Measurements from ENCODE around the gene NLRP1. TPM values are rescaled to one million over a fixed set of nuclear protein-coding genes. Genes with fewer than 3 reads are reported as not detected.

NLRP1 gene
- polyA plus RNA-seq, 3 donors, result 13.2 to 388 (median 17.3) TPM

DNA sequence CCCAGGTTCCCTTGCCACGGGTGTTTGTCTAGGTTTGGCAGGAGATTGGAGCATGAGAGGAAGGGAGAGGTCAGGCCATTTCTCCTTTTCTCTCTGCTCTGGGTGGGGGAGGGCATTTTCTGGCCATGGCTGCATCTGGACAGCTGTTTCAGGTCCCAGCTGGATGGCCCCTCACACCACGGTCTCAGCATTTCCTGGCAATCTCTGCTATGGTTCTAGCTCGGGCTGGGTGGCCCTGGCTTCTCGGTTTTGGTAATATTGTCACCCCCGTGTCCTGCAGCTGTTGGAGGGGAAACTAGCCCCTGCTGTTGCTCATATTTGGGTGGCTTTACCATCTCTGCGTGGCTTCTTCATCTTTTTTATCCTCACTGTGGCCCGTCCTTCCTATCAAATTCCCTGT is 11.5 kb upstream of the NLRP1 start:
- H3K27me3 Mint-ChIP-seq (ENCODE audit: low read depth in 3 of 3), result peaks cover 23 to 51% (median 34%) of the 10 kb centered on the region in 3 donors
- peaks cover 12 to 37% of the 10 kb centered on the region in 2 donors for H3K27me3 ChIP-seq (ENCODE audit: control insufficient read depth in 2 of 2, insufficient read depth in 2 of 2, low read length in 2 of 2)
- no peaks in the 10 kb centered on the region for H3K79me2 ChIP-seq (ENCODE audit: insufficient read depth, low read length)
- H3K9me3 Mint-ChIP-seq, result peaks cover 0 to 3% (median 0%) of the 10 kb centered on the region in 7 donors
- no peak overlapping the region for H3K27ac Mint-ChIP-seq
- no peak for DNase-seq
- no peak overlapping the region for H2AFZ ChIP-seq (ENCODE audit: insufficient read depth, low read depth, low read length, poor library complexity, severe bottlenecking)
- intact Hi-C loops (cut with micrococcal nuclease), result no loop called here
- no peak overlapping the region for H3K4me3 ChIP-seq (replicated peaks in 1 of 3; ENCODE audit: low read depth in 2 of 3, low read length in 3 of 3)
- H3K4me1 ChIP-seq (ENCODE audit: control insufficient read depth in 1 of 2, insufficient read depth in 2 of 2, low read length in 2 of 2), result no peaks in the 10 kb centered on the region
- H3K9ac ChIP-seq (ENCODE audit: insufficient read depth, low read length, poor library complexity, severe bottlenecking), result no peak overlapping the region
- H3K36me3 Mint-ChIP-seq, result no peaks in the 10 kb centered on the region
- no peak overlapping the region for H3K27ac ChIP-seq (ENCODE audit: low read depth in 1 of 2, low read length in 2 of 2)
- TF ChIP-seq, protein P1, sequence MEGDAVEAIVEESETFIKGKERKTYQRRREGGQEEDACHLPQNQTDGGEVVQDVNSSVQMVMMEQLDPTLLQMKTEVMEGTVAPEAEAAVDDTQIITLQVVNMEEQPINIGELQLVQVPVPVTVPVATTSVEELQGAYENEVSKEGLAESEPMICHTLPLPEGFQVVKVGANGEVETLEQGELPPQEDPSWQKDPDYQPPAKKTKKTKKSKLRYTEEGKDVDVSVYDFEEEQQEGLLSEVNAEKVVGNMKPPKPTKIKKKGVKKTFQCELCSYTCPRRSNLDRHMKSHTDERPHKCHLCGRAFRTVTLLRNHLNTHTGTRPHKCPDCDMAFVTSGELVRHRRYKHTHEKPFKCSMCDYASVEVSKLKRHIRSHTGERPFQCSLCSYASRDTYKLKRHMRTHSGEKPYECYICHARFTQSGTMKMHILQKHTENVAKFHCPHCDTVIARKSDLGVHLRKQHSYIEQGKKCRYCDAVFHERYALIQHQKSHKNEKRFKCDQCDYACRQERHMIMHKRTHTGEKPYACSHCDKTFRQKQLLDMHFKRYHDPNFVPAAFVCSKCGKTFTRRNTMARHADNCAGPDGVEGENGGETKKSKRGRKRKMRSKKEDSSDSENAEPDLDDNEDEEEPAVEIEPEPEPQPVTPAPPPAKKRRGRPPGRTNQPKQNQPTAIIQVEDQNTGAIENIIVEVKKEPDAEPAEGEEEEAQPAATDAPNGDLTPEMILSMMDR (IDR thresholded peaks at IDR 0.05), result no peak
- H3K4me2 ChIP-seq (replicated peaks; ENCODE audit: extremely low read depth, low read length, poor library complexity, severe bottlenecking), result no peak overlapping the region
- no peaks in the 10 kb centered on the region for H4K20me1 ChIP-seq (ENCODE audit: insufficient read depth, low read length)
- no peaks in the 10 kb centered on the region for H3K9me3 ChIP-seq (replicated peaks in 1 of 2; ENCODE audit: control insufficient read depth in 1 of 2, insufficient read depth in 1 of 2, low read length in 2 of 2)
- H3K4me1 Mint-ChIP-seq, result peaks cover 6% of the 10 kb centered on the region
- H3K4me3 Mint-ChIP-seq, result no peak overlapping the region
- 58% methylated on average over 4 of the region's 7 CpGs for WGBS (ENCODE audit: insufficient coverage)
- H3K36me3 ChIP-seq (replicated peaks in 1 of 2; ENCODE audit: control insufficient read depth in 1 of 2, insufficient read depth in 2 of 2, low read length in 2 of 2), result no peaks in the 10 kb centered on the region

DNA sequence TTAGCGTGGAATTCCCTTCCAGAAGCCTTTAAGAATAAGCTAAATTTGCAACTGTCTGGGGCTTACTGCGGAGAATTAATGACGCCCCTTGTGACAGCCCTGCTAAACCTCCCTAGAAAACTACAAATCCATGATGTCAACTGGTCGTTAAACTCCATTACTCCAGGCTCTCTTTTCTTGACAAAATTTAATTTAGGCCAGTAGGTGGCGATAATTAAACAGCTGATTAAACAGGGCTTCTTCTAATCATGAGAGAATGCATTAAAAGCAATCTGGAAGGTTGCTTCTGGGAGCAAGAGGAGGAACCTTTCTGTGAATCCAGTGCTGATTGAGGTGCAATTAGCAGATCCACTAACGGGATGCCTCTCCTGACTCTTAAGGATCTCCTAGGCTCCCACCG is 8.1 kb upstream of the NLRP1 start:
- 30% methylated on average over 3 of the region's 7 CpGs for WGBS (ENCODE audit: insufficient coverage)

More for the DNA sequence above, 8.1 kb upstream of the NLRP1 start:
- Histone ChIP-seq H3K4me1 (ENCODE audit: control insufficient read depth in 1 of 2, insufficient read depth in 2 of 2, low read length in 2 of 2) (peaks cover 0 to under 1% of the 10 kb centered on the region in 2 donors), H3K4me3 (replicated peaks in 1 of 3; ENCODE audit: low read depth in 2 of 3, low read length in 3 of 3) (no peak overlapping the region), H3K9ac (ENCODE audit: insufficient read depth, low read length, poor library complexity, severe bottlenecking) (no peak overlapping the region), H3K27me3 (ENCODE audit: control insufficient read depth in 2 of 2, insufficient read depth in 2 of 2, low read length in 2 of 2) (peaks cover 5 to 25% of the 10 kb centered on the region in 2 donors), H3K9me3 (replicated peaks in 1 of 2; ENCODE audit: control insufficient read depth in 1 of 2, insufficient read depth in 1 of 2, low read length in 2 of 2) (no peaks in the 10 kb centered on the region), H3K27ac (ENCODE audit: low read depth in 1 of 2, low read length in 2 of 2) (no peak overlapping the region), H3K36me3 (replicated peaks in 1 of 2; ENCODE audit: control insufficient read depth in 1 of 2, insufficient read depth in 2 of 2, low read length in 2 of 2) (no peaks in the 10 kb centered on the region), H2AFZ (ENCODE audit: insufficient read depth, low read depth, low read length, poor library complexity, severe bottlenecking) (no peak overlapping the region), H4K20me1 (ENCODE audit: insufficient read depth, low read length) (no peaks in the 10 kb centered on the region), H3K4me2 (replicated peaks; ENCODE audit: extremely low read depth, low read length, poor library complexity, severe bottlenecking) (no peak overlapping the region), H3K79me2 (ENCODE audit: insufficient read depth, low read length) (no peaks in the 10 kb centered on the region)
- intact Hi-C loops (cut with micrococcal nuclease), result loop anchor here (1.0 to 2.0 kb wide), 2 partner anchors 114 to 115 kb away; no protein-coding TSS in a partner anchor
- H3K27me3 Mint-ChIP-seq (ENCODE audit: low read depth in 3 of 3), result peaks cover 20 to 52% (median 29%) of the 10 kb centered on the region in 3 donors
- no peak overlapping the region for H3K4me3 Mint-ChIP-seq
- peaks cover 0 to 3% (median 0%) of the 10 kb centered on the region in 7 donors for H3K9me3 Mint-ChIP-seq
- H3K4me1 Mint-ChIP-seq, result peaks cover 6% of the 10 kb centered on the region
- no peak overlapping the region for H3K27ac Mint-ChIP-seq
- no peaks in the 10 kb centered on the region for H3K36me3 Mint-ChIP-seq
- DNase-seq, result peak; percentile 25 to 59 (median 42)
- TF ChIP-seq, protein P1 (IDR thresholded peaks at IDR 0.05), result peak; percentile 73

Measured in CD14-positive monocyte (primary cell).